Ovary (tissue), 9 donors: ENCODE data around the gene GSTA3. TPM values are rescaled to one million over a fixed set of nuclear protein-coding genes. Genes with fewer than 3 reads are reported as not detected.
"Not testable (repeated sequence)": the region's sequence is repeated elsewhere in the genome, so short reads cannot be mapped to it uniquely, and the experiment has no call there.

ENCODE experiments used
- DNase-seq, 5 donors: peaks; one replicate each; pipeline ENCODE4 v3.0.0-alpha.2; 2019 to 2020
- H3K27ac ChIP-seq, 2 donors: fragments of 200-600 bp; one replicate each; pipeline versions ENCODE4 v1.5.1 to v1.8.0; 2019 to 2022
- H3K27me3 ChIP-seq: fragments of 200-600 bp; one replicate; pipeline ENCODE4 v1.8.0; 2022
- H3K36me3 ChIP-seq: fragments of 200-600 bp; sonication (generic); one replicate; pipeline ENCODE4 v1.5.1; 2019
- H3K4me1 ChIP-seq: one replicate; pipeline ENCODE4 v1.8.1; 2013; ENCODE audit warnings: mild to moderate bottlenecking, moderate library complexity; ENCODE audit not compliant: insufficient read depth
- H3K4me3 ChIP-seq: fragments of 200-600 bp; sonication (generic); one replicate; pipeline ENCODE4 v1.5.1; 2017
- H3K9me3 ChIP-seq, 2 donors: fragments of 200-600 bp in 1 of 2; sonication (generic) in 1 of 2; one replicate each; pipeline versions ENCODE4 v1.5.1 to v1.8.1; 2013 to 2019; ENCODE audit warnings: mild to moderate bottlenecking in 1 of 2, moderate library complexity in 1 of 2
- CTCF ChIP-seq, 3 donors: fragments of 450-650 bp in 2 of 3; fragments of 200-600 bp in 1 of 3; IDR thresholded peaks; one replicate each; pipeline versions ENCODE4 v1.5.1 to v1.8.0; 2016 to 2022; ENCODE audit warnings: antibody characterized with exemption in 3 of 3, mild to moderate bottlenecking in 1 of 3
- EP300 ChIP-seq: sonication (generic); formaldehyde crosslinking; IDR thresholded peaks from one replicate; pipeline ENCODE4 v1.6.1; 2017; ENCODE audit warnings: antibody characterized with exemption
- POLR2A ChIP-seq: fragments of 450-650 bp; IDR thresholded peaks from one replicate; pipeline ENCODE4 v1.6.1; 2017; ENCODE audit warnings: antibody characterized with exemption, mild to moderate bottlenecking, moderate library complexity
- WGBS, 3 donors: extraction: QIAGEN DNeasy Blood & Tissue Kit in 1 of 3; methylation state at CpG; one replicate each; pipeline versions ENCODE4 v1.1.5 to v1.1.7; 2013 to 2017; 5-methylcytosine and 5-hydroxymethylcytosine counted together
- intact Hi-C, 4 donors: fragments of 100-400 bp; cut with DNase I; formaldehyde crosslinking; loops; one replicate each; pipeline versions ENCODE4 v1.11.0 to v1.15.1; 2022 to 2023
- polyA plus RNA-seq, 2 donors: library from polyadenylated mRNA; stranded (reverse); fragments of 200-250 nt in 1 of 2; fragments of 350-450 nt in 1 of 2; fragmentation: Illumina TruSeq in 1 of 2; extraction: RNeasy Lipid Tissue Mini Kit (QIAGEN cat#74804) in 1 of 2; gene quantifications; one replicate each; pipeline ENCODE4 v1.2.3, GENCODE V29; 2013 to 2014
- total RNA-seq, 7 donors: library from RNA; depleted of rRNA in 2 of 7; stranded (reverse); fragments of >200 nt in 2 of 7; fragmentation: NEBNext Ultra II Directional in 3 of 7; extraction: Animal tissue kit (Norgen Biotek cat#: 25700) in 3 of 7; gene quantifications; one replicate each; pipeline versions ENCODE4 v1.1.0 to v1.2.4, GENCODE V29; 2016 to 2023
- donor health status: DM: no; HTN: no; CAD: no; lungs with moderate emphysema.
- donor health status: DM: no; HTN: no; CAD: no.
- donor health status: Bipolar disorder and iron deficiency.
- donor health status: DM: yes; HTN: yes; CAD: no.
- donor health status: DM: no; HTN: no; CAD: no.
- donor health status: DM: yes; HTN: yes; CAD: no.

Gene GSTA3
- total and polyA plus RNA-seq, 9 donors: 0.61 to 22.1 (median 1.7) TPM; not detected in 3

- TF ChIP-seq POLR2A (no peak), EP300 (no peak), CTCF (IDR thresholded peaks at IDR 0.05) (no peak)
- H3K4me3 ChIP-seq: no peak overlapping the region
- H3K27ac ChIP-seq: no peak overlapping the region
- DNase-seq: no peak
- H3K27me3 ChIP-seq: no peaks in the 10 kb centered on the region
- WGBS, 3 donors: 80 to 84% (median 81%) methylated on average over 6 of the region's 6 CpGs
- no peaks in the 10 kb centered on the region for H3K9me3 ChIP-seq
- H3K36me3 ChIP-seq: no peaks in the 10 kb centered on the region
- H3K4me1 ChIP-seq: peaks cover 2% of the 10 kb centered on the region
- intact Hi-C loops: no loop called here
Measured at GRCh38 chr6:52904562-52905279, 4.8 kb downstream of the GSTA3 start.

GRCh38 chr6:52900536-52900935 is 9.0 kb downstream of the GSTA3 start:
- intact Hi-C loops: no loop called here
- no peaks in the 10 kb centered on the region for H3K9me3 ChIP-seq
- no peaks in the 10 kb centered on the region for H3K27me3 ChIP-seq
- no peak overlapping the region for H3K27ac ChIP-seq
- H3K36me3 ChIP-seq: no peaks in the 10 kb centered on the region
- 91 to 95% (median 92%) methylated on average over 4 of the region's 4 CpGs for WGBS, 3 donors
- TF ChIP-seq POLR2A: no peak
- no peak for TF ChIP-seq CTCF (IDR thresholded peaks at IDR 0.05)
- no peak for TF ChIP-seq EP300
- DNase-seq: no peak
- no peaks in the 10 kb centered on the region for H3K4me1 ChIP-seq
- H3K4me3 ChIP-seq: no peak overlapping the region

- DNase-seq, H3K9me3 ChIP-seq, H3K4me1 ChIP-seq, H3K36me3 ChIP-seq, H3K27me3 ChIP-seq, H3K4me3 ChIP-seq, intact Hi-C loops, H3K27ac ChIP-seq: not testable (repeated sequence)
- 68 to 73% (median 73%) methylated on average over 3 of the region's 3 CpGs for WGBS, 3 donors
Measured at GRCh38 chr6:52895790-52896189, 13.7 kb downstream of the GSTA3 start.

GRCh38 chr6:52894285-52894684 is 15.2 kb downstream of the GSTA3 start:
- no peak for TF ChIP-seq POLR2A
- TF ChIP-seq CTCF (IDR thresholded peaks at IDR 0.05): no peak
- no peak for TF ChIP-seq EP300
- Histone ChIP-seq H3K4me3 (no peak overlapping the region), H3K27me3 (no peaks in the 10 kb centered on the region), H3K9me3 (no peaks in the 10 kb centered on the region), H3K4me1 (peaks cover 3% of the 10 kb centered on the region), H3K36me3 (no peaks in the 10 kb centered on the region), H3K27ac (no peak overlapping the region)
- 77 to 86% (median 82%) methylated on average over 2 of the region's 2 CpGs for WGBS, 3 donors
- DNase-seq: no peak
- intact Hi-C loops: no loop called here

- no peak for DNase-seq
- H3K27me3 ChIP-seq: no peaks in the 10 kb centered on the region
- TF ChIP-seq CTCF (IDR thresholded peaks at IDR 0.05): no peak
- no peak for TF ChIP-seq EP300
- no peak for TF ChIP-seq POLR2A
- H3K4me3 ChIP-seq: no peak overlapping the region
- intact Hi-C loops: no loop called here
- no peak overlapping the region for H3K27ac ChIP-seq
- peaks cover 3% of the 10 kb centered on the region for H3K4me1 ChIP-seq
- 31 to 40% (median 40%) methylated on average over 2 of the region's 2 CpGs for whole genome bisulfite sequencing, 3 donors
- H3K9me3 ChIP-seq: no peaks in the 10 kb centered on the region
- H3K36me3 ChIP-seq: no peaks in the 10 kb centered on the region
Measured at GRCh38 chr6:52893803-52894202, 15.7 kb downstream of the GSTA3 start.
